HG03066 (cell line): ENCODE measurements around the gene LYPD4.
"Not testable (repeated sequence)": the region's sequence is repeated elsewhere in the genome, so short reads cannot be mapped to it uniquely, and the experiment has no call there.

Experiments used
- ATAC-seq: cut with Tn5 transposase; IDR thresholded peaks from one replicate; pipeline ENCODE4 v1.9.1; 2021; ENCODE audit warnings: low read depth; ENCODE audit not compliant: unreplicated experiment

The LYPD4 gene

DNA sequence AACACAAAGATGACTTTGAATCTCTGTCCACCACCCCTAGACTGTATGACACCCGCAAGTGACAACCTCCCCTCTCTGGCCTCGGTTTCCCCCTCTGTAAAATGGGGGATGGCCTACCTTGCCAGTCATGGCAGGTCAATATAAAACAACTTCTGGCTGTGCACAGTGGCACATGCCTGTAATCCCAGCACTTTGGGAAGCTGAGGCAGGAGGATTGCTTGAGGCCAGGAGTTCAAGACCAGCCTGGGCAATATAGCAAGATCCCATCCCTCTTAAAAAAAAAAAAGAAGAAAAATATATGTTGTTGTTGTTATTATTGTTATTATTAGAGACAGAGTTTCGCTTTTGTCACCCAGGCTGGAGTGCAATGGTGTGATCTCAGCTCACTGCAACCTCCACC lies 31.5 kb upstream of the LYPD4 start:
- not testable (repeated sequence) for ATAC-seq

DNA sequence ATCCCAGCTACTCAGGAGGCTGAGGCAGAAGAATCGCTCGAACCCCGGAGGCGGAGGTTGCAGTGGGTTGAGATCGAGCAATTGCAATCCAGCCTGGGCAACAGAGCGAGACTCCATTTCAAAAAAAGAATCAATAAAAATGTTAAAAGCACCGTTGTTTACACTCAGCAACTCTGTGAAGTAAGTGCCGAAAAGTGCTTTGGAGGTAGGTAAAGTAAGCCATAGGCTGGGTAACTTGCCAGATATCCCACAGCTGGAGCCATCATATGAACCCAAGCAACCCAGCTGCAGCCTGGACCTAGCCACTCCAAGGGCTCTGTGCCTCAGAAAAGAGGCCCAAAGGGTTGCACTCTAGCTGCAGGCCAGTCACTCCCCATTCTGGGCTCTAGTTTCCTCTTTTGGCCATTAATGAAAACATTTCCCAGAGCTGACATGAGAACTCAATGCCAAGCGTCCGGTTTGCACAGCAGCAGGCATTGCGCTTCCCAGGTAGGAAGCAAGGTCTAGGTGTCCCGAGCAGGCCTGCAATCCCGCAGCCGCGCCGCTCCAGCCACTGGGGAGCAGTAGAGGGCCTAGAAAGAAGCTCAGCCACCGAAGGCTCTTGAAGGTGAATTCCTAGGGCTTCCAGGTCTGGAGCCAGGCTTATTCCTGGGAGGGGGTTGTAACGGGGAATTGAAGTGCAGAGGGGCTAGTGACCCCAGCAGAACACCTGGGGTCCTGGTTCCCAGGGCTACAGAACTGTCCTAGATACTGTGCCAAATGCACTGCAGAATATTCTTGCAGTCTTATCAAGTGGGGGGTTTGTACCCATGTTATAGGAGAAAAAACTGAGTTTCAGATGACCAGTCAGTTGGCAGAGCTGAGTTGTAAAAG lies 28.5 kb upstream of the LYPD4 start:
- ATAC-seq: no peak

DNA sequence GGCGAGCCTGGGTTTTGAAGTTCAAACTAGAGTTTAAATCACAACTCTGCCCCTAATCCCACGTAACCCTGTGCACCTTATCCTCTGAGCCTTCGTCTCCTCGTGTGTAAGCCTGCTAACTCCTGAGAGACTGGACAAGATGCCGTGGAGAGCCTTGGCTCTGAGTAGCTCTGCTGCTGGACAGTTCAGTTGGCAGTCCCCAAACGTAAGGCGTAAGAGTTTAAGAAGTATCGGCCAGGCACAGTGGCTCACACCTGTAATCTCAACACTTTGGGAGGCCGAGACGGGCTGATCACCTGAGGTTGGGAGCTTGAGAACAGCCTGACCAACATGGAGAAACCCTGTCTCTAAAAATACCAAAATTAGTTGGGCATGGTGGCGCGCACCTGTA lies 27.9 kb upstream of the LYPD4 start:
- no peak for ATAC-seq

DNA sequence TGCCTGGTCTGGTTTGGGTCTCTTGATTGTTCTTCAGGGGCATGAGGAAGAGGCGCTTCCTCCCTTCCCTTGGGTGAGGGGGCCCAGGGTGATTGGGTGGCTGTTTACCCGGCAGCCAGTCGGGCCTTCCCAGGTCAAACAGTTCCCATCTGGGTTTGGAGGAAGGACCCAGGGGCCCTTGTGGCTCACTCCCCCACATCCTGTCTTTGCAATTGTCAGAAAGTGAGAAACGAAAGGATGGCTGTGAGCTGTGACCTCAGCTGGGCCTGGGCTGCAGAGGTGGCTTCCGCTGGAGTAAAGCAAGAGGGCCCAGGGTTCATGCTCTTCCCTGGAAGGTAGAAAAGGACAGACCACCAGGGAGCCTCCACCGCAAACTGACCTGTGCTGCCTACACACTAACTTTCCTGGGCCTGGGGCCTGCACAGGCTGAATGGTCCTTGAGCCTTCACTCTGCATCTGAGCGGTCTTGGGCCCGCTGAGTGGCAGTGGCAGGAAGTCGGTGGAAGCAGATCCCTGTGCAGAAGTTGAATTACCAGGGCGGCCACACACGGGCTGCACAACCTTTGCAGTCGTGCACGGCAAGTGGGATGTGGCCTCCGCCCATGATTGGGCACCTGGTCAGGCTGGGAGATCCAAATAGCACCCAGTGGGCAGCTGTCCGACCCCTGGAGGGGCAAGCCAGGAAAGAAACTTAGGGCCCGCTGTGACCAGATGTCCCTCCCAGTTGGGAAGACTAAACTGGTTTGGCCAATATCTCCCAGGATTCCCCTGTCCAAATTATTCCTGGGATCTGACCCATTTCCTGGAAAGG lies 27.3 kb upstream of the LYPD4 start:
- no peak for ATAC-seq

DNA sequence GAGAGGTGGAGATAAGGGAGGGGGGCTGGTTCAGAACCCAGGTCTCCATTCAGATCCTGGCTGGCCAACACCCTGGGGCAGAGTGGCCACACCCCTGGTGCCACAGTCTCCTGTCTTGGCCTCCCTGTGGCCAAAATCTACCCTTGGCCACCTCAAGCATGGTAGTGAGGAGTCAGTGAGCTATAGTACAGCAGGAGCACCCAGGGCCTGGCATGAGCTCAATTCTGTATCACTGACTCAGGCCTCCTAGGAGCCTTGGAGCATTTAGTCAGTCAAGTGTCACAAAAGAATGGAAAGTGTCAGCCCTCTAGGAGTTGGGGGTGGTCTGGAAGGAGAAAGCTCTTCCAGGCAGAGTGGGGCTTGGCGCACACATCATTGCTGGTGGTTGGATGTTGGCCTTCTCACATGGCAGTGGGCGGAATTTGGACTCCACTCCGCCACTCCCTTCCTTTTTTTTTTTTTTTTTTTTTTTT lies 26.0 kb upstream of the LYPD4 start:
- no peak for ATAC-seq

DNA sequence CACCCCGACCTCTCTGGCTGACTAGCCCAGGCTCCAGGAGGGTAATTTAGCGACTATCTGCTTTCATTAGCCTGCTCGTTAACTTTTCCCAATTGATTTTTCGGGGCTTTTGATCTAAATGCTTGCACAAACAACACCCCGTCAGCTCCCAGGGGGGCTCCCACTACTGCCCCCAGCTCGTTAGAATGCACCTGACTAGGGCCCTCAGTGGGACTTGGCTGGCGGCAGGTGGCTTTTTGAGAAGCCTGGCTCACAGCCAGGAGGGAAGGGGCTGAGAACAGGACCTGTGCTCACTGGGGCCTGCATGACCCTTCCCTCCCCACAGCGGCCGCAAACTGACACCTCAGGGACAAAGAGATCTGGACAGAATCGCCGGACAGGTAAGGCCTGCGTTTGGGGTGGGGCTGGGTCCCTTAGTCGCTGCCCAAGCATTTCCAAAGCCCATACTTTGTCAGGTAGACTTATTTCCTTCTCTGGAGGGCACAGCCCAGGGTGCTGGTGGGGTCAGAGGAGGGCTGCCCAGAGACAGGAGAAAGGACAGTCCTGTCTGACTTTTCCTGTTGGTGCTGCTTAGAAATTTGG lies 25.0 kb upstream of the LYPD4 start:
- no peak for ATAC-seq

DNA sequence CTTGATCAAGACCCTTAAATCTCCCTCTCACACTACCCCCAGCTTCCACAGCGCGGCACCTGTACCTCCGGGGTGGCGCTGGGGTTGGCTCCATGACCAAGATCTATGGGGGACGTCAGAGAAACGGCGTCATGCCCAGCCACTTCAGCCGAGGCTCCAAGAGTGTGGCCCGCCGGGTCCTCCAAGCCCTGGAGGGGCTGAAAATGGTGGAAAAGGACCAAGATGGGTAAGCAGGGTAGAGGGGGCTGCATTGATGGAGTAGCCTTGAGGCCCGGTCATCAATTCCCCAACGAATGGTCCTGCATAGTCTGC lies 24.5 kb upstream of the LYPD4 start:
- ATAC-seq: no peak

DNA sequence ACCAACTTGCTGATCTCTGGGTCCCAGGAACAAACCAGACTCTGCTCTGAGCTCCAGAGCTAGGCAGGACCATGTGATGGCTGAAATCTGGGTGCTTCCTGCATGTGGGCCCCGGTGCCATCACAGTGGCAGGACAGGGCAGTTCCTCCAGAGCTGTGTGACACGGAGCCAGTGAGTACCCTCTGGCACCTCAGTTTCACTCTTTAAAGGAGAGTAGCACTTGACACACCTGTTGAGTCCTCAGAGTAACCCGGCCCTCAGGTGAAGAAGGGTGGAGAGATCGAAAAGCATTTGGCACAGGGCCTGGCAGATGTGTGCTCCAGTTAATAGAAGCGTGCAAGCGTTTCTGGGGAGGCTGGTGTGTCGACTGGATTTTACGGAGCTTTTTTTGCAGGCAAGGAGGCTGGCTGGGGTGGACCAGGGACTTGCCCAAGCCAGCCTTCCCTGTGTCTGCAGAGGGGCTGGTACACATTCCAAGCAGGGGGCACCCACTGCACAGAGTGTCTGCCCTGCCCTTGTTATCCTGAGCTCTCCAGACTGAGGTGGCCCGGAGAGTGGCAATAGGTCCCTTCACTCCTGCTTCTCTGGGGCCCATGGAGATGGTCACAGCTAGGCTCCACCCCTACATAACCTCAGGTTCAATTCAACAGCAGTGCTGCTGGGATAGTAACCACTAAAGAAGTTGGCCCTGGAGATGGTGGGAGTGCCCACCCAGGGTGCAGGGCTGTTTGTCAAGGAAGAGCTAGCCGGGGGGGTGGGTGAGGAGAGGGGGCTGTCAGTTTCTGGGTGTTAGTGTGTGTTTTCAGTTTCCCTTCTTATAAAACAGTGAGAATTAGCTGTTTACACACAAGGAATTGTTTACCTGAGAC lies 23.9 kb upstream of the LYPD4 start:
- no peak for ATAC-seq

DNA sequence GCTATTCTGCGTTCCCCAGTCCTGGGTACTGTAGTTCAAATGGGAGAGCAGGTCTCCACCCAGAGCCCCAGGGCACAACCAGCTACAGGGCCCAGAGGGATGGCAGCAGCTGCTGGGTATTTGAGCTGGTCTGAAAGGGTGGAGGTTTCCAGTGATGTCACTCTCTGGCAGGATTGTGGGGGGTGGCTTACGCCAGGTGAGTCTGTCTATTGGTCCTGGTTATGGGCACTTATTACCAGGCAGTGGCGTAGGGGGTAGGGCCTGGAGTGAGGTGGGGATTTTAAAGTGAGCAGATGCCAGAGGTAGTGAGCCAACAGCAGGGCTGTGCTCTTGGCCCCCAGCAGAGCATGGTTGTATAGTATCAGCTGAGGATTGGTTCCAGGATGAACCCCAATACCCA lies 21.8 kb upstream of the LYPD4 start:
- no peak for ATAC-seq

DNA sequence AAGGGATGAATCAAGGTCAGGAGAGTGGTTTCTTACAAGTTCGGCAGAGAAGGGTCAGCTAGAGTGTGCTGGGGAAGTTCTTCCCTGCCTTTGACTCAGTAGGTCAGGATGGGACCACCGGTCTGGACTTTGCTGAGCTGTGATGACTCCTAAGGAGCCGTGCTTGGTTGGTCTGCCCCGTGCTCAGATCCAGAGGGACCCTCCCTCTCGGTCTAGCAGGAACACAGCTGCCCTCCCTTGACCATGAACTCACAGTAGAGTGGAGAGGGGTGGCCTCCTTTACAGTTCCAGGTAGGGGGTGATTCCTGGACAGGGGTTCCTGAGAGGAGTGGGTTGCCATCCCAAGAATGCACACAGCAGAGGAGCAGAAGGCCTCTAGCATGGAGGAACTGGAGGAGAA lies 19.9 kb upstream of the LYPD4 start:
- no peak for ATAC-seq

DNA sequence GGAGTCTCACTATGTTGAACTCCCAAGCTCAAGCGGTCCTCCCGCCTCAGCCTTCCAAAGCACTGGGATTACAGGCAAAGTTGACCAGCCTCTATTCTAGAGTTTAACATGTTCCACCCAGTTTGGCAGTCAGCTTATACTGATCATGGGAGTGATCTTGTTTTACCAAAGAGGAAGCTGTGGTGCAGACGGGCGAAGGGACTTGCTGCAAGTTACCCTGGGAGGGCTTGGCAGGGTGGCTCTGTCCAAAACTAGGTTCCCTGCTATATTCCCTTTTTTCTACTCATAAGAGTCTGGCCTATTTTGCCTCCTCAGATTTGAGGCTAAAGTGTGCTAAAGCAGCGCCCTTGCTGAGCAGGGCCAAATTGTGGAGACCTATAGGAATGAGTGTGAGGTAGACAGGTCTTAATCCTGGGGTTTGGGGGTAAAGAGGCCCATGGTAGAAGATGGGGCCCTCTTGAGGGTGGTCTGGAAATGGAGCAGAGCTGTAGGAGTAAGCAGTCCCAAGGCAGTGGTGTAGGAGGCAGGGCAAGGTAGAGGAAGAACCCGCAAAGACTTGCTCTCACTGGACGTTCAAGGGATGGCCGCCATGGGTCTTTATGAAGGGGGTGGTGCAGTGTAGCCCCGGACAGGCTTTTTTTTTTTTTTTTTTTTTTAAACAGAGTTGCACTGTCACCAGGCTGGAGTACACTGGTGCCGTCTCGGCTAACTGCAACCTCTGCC lies 18.9 kb upstream of the LYPD4 start:
- no peak for ATAC-seq

DNA sequence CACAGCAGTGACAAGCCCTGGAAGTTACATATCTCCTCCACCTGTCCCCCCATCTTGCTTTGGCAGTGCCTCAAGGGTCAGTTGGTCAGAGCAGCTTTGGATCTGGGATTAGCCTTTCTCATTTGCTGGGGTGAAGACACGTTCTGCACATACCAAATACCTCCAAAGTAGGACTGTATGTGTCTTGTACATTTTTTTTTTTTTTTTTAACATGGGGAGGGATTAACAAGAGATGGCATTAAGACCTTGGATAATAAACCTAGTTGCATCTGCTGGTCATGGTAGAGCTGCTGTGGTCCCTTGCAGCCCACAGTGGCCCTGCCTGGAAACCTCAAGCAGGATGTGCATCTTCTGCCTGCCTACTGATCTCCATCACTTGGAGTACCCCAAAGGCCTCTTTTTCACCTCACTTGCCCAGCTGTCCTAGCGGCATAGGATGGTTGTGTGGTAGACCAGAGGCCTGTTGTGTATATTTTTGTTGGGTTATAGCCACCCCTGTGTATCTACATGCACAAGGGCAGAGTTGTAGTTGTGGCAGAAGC lies 18.0 kb upstream of the LYPD4 start:
- no peak for ATAC-seq

DNA sequence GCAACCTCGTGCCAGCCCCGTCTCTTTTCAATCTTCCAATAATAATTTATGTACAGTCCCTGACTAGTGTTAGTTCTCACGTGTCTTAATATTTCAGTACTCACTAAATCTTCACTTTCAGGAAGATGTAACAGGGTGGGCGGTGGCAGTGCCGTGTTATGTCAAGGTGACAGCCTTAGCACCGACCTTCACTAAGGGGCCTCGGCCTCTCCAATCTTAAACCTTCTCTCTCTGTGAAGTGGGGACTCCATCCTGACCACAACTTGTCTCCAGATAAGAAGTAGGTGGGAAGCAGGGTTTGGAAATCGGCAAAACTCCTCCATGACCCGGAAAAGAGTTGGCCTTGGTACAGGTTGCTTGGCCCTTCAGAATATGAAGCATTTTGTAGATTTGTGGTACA lies 17.4 kb upstream of the LYPD4 start:
- no peak for ATAC-seq

DNA sequence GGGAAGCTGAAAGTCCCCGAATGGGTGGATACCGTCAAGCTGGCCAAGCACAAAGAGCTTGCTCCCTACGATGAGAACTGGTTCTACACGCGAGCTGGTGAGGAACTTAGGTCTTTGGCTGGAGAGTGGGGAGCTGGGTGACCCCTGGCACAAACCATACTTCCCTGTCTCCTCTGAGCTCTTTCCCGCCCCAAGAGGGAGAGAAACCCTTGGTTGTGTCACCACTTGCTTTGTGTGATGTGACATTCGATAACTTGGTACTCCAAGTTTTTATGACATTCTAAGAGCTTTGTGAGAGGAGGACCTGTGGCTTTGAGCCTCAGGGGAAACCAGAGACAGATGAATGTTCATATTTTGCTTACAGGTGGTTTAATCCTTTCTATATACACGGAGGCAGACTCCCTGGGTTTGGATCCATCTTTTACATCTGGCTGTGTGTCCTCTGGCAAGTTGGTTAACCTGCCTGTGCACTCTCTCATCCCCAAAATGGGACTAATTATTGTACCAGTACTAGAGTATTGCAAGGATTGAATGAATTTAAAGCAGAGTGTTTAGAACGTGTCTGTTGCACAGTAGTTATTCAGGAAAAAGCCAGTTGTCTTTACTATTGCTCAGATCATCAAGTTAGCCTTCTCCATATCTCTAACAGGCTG lies 16.8 kb upstream of the LYPD4 start:
- ATAC-seq: no peak

DNA sequence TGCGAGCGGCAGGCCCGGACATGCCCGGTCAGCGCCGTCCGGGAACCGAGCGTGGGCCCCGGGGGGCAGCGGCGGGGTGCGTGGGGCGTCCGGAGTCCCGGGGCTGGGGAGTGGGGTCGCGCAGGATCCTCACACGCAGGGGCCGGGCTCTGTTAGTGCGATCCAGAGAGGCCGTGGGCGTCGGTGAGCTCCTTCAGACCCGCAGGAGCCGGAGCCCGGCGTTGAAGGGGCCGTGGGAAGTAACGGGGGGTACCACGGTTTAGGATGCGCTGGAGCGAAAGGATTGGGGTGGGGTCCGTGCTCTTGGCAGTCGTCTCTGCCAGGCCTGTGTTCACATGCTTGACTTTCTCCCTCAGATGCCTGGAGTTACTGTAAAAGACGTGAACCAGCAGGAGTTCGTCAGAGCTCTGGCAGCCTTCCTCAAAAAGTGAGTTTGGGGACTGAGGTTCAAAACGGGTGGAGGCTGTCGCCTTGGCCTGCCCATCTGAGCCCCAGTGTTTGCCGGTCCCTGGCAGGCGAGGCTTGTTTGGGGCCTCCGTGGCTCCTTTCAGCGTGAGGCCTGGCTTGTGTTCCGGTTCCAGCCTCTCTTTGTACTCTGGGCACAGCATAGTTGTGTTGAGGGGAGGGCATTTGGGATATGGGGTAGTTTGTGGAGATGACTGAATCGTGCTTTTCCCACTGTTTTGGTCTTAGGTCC lies 16.1 kb upstream of the LYPD4 start:
- ATAC-seq: no peak

DNA sequence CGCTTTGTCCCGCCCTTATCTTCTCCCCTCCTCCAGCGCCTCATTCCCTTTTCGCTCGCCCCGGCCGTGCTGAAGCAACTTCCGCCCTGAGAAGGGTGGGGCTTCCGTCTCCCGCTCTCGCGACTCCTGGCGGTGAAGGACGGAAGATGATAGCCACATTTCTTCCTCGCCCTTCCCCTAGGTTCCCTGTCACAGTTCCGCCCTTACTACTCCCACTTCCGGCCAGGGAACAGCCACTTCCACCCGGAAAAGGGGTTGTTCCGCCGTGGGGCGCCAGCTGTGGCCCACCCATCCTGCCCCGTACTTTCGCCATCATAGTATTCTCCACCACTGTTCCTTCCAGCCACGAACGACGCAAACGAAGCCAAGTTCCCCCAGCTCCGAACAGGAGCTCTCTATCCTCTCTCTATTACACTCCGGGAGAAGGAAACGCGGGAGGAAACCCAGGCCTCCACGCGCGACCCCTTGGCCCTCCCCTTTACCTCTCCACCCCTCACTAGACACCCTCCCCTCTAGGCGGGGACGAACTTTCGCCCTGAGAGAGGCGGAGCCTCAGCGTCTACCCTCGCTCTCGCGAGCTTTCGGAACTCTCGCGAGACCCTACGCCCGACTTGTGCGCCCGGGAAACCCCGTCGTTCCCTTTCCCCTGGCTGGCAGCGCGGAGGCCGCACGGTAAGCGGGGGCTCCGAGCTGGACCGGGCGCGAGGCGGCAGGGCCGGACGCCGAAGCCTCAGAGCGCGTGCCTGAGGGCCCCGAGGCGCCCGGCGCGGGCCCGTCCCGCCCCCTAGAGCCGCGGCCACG lies 15.3 kb upstream of the LYPD4 start, which contains the start of gene RPS19:
Gene RPS19, plus strand, starts transcription at position 638 of the 801 bp plus-strand sequence. CDS start 520 bp downstream, outside the sequence.
- ATAC-seq: peak; percentile 76

DNA sequence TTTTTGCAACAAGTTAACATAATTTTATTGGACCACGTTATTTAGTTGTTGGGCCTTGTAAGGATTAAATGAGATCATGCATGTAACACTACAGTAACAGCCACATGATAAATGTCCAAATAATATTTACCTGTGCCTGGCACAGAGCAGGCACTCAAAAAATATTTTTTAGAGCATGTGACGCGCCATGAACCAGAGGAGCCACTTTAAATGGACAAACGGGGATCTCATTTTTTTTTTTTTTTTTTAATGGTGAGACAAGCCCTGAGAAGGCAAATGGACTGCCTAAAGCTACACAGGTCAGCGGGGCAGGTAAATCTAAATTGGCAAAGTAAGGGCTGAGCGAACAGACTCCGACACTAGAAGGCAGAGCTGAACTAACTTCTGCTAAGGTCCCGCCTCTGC lies 14.7 kb upstream of the LYPD4 start:
- no peak for ATAC-seq

DNA sequence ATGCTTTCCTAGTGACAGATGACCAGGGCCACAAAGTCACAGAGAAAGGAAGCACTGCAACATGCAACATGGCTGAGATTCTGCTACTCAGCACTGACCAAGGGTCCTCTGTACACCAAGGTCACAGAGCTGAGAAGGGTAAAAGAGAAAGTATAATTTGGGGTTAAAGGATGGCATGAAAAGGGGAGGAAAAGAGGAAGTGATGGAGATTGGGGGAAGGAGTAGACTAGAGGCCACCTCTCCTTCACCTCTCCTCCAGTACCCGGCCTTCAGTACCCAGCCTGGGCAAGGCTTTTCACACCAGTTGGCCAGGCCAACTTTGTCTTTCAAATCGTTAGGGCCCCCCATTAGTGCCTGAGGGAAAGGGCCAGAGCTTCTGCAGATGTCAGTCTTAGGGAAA lies 9.3 kb upstream of the LYPD4 start:
- no peak for ATAC-seq
